ENCODE data around the gene TFR2.

DNA sequence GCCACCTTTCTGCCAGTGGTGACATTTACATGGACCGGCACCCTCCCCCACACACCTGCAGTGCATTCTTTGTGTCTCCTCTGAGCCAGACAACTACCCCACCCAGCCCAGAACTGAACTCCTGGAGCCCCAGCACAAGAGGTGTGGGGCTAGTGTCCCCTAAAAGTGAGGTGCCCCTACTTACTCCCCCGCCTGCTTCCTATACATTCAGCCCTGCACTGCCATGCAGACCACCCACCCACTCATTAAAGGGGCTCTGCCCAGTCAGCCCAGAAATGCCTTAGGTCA lies 69.6 kb downstream of the TFR2 start:
- no peak for TF ChIP-seq POLR2A (IDR thresholded peaks at IDR 0.05; ENCODE audit: low read depth, low read length)
- TF ChIP-seq TAF1 (IDR thresholded peaks at IDR 0.05; ENCODE audit: borderline replicate concordance, low read depth, low read length), result no peak
- no peak for TF ChIP-seq POLR2AphosphoS5 (IDR thresholded peaks at IDR 0.05; ENCODE audit: low read depth, low read length)
